GM23338 (cell line): ENCODE results near the gene RSPO1. TPM values are rescaled to one million over a fixed set of nuclear protein-coding genes. Genes with fewer than 3 reads are reported as not detected.

Experiments used
- ATAC-seq: fragments of 200-7000 bp; cut with Tn5 transposase; 3 replicates; pipeline ENCODE4 v1.9.1; 2020
- DNase-seq: peaks from one replicate; pipeline ENCODE4 v3.0.0-alpha.2; 2015; ENCODE audit warnings: low spot score
- H2AFZ ChIP-seq: fragments of 200-600 bp; sonication (generic); 2 replicates; pipeline ENCODE4 v1.8.0; 2016; ENCODE audit warnings: antibody characterized with exemption, mild to moderate bottlenecking, moderate library complexity
- H3F3A ChIP-seq: fragments of 200-600 bp; sonication (generic); replicated peaks from 2 replicates; pipeline ENCODE4 v1.8.0; 2017; ENCODE audit warnings: antibody characterized with exemption, mixed run types, low read depth
- H3K27ac ChIP-seq: fragments of 200-600 bp; sonication (generic); 2 replicates; pipeline ENCODE4 v1.6.1; 2016; ENCODE audit warnings: low read depth
- H3K27me3 ChIP-seq: fragments of 200-600 bp; sonication (generic); 2 replicates; pipeline ENCODE4 v1.8.0; 2016; ENCODE audit warnings: mild to moderate bottlenecking, mixed run types, moderate library complexity; ENCODE audit not compliant: insufficient read depth
- H3K36me3 ChIP-seq: fragments of 200-600 bp; sonication (generic); 2 replicates; pipeline ENCODE4 v1.8.0; 2016; ENCODE audit warnings: mild to moderate bottlenecking; ENCODE audit not compliant: insufficient read depth
- H3K4me1 ChIP-seq: fragments of 200-600 bp; sonication (generic); 2 replicates; pipeline ENCODE4 v1.8.0; 2016; ENCODE audit warnings: mild to moderate bottlenecking, moderate library complexity; ENCODE audit not compliant: insufficient read depth
- H3K4me2 ChIP-seq: fragments of 200-600 bp; sonication (generic); 2 replicates; pipeline ENCODE4 v1.7.1; 2017; ENCODE audit warnings: mixed run types
- H3K4me3 ChIP-seq: fragments of 200-600 bp; sonication (generic); 2 replicates; pipeline ENCODE4 v1.6.1; 2016; ENCODE audit warnings: mixed run types
- H3K79me2 ChIP-seq: fragments of 200-600 bp; sonication (generic); replicated peaks from 2 replicates; pipeline ENCODE4 v1.8.0; 2017; ENCODE audit warnings: mild to moderate bottlenecking; ENCODE audit not compliant: insufficient read depth
- H3K9me2 ChIP-seq: fragments of 200-600 bp; sonication (generic); 2 replicates; pipeline ENCODE4 v1.8.0; 2017; ENCODE audit not compliant: insufficient read depth
- H4K20me1 ChIP-seq: fragments of 200-600 bp; sonication (generic); replicated peaks from 2 replicates; pipeline ENCODE4 v1.8.0; 2017; ENCODE audit warnings: mild to moderate bottlenecking; ENCODE audit not compliant: insufficient read depth
- H3K27ac Mint-ChIP-seq: 2 replicates; pipeline ENCODE4 v1.8.0; 2020; ENCODE audit warnings: inconsistent platforms, mild to moderate bottlenecking, moderate library complexity, mixed read lengths
- H3K27me3 Mint-ChIP-seq: 3 replicates; pipeline ENCODE4 v1.8.0; 2022; ENCODE audit warnings: low read depth, mild to moderate bottlenecking, moderate library complexity, mixed read lengths, inconsistent platforms; ENCODE audit not compliant: insufficient read depth, poor library complexity
- H3K36me3 Mint-ChIP-seq: 3 replicates; pipeline ENCODE4 v1.8.0; 2021; ENCODE audit warnings: low read depth, mild to moderate bottlenecking, inconsistent platforms, moderate library complexity, mixed read lengths
- H3K4me1 Mint-ChIP-seq: 3 replicates; pipeline ENCODE4 v1.8.0; 2020; ENCODE audit warnings: mild to moderate bottlenecking, inconsistent platforms, mixed read lengths
- H3K4me3 Mint-ChIP-seq: 3 replicates; pipeline ENCODE4 v1.8.0; 2021; ENCODE audit warnings: moderate library complexity, mild to moderate bottlenecking, inconsistent platforms, mixed read lengths
- H3K9me3 Mint-ChIP-seq: 3 replicates; pipeline ENCODE4 v1.8.0; 2020; ENCODE audit warnings: moderate library complexity, mild to moderate bottlenecking, inconsistent platforms, mixed read lengths
- CREB1 ChIP-seq: fragments of 250-450 bp; sonication (Bioruptor Pico); IDR thresholded peaks from 2 replicates; pipeline ENCODE4 v1.5.0; 2020; ENCODE audit warnings: low read depth, mild to moderate bottlenecking, moderate library complexity
- CTCF ChIP-seq, 2 experiments: fragments of 200-600 bp in 1 of 2; sonication (generic) in 1 of 2; conservative IDR thresholded peaks; 2 replicates each; pipeline versions ENCODE4 v1.5.1 to v1.6.1; 2016 to 2017; ENCODE audit warnings: antibody characterized with exemption in 2 of 2, low read depth in 2 of 2, mild to moderate bottlenecking in 2 of 2, moderate library complexity in 1 of 2
- ETS1 ChIP-seq: IDR thresholded peaks from 2 replicates; pipeline ENCODE4 v1.6.1; 2016; ENCODE audit warnings: antibody characterized with exemption
- EZH2 ChIP-seq: fragments of 200-600 bp; sonication (generic); IDR thresholded peaks from one replicate; pipeline ENCODE4 v1.8.0; 2017; ENCODE audit warnings: antibody characterized with exemption, mild to moderate bottlenecking, low read depth; ENCODE audit not compliant: unreplicated experiment
- EZH2phosphoT487 ChIP-seq: fragments of 200-600 bp; sonication (generic); IDR thresholded peaks from one replicate; pipeline ENCODE4 v1.8.1; 2018; ENCODE audit warnings: antibody characterized with exemption; ENCODE audit not compliant: unreplicated experiment
- JUNB ChIP-seq: IDR thresholded peaks from one replicate; pipeline ENCODE4 v1.6.1; 2016; ENCODE audit warnings: antibody characterized with exemption; ENCODE audit not compliant: unreplicated experiment
- NANOG ChIP-seq: IDR thresholded peaks from 2 replicates; pipeline ENCODE4 v1.6.1; 2016; ENCODE audit warnings: antibody characterized with exemption, borderline replicate concordance
- POLR2AphosphoS5 ChIP-seq: IDR thresholded peaks from 2 replicates; pipeline ENCODE4 v1.6.1; 2016; ENCODE audit warnings: antibody characterized with exemption, low read depth
- REST ChIP-seq: IDR thresholded peaks from one replicate; pipeline ENCODE4 v1.6.1; 2018; ENCODE audit warnings: antibody characterized with exemption; ENCODE audit not compliant: unreplicated experiment
- STAT1 ChIP-seq: IDR thresholded peaks from one replicate; pipeline ENCODE4 v1.6.1; 2016; ENCODE audit warnings: antibody characterized with exemption; ENCODE audit not compliant: unreplicated experiment
- ZNF114 ChIP-seq: fragments of 250-450 bp; sonication (Bioruptor Pico); IDR thresholded peaks from 2 replicates; pipeline ENCODE4 v1.5.0; 2020; ENCODE audit warnings: mild to moderate bottlenecking, moderate library complexity
- ZNF331 ChIP-seq: fragments of 250-450 bp; sonication (Bioruptor Pico); IDR thresholded peaks from 2 replicates; pipeline ENCODE4 v1.5.0; 2020; ENCODE audit warnings: low read depth, mild to moderate bottlenecking, moderate library complexity
- ZNF462 ChIP-seq: fragments of 250-450 bp; sonication (Bioruptor Pico); IDR thresholded peaks from 2 replicates; pipeline ENCODE4 v1.5.0; 2020; ENCODE audit warnings: mild to moderate bottlenecking, moderate library complexity
- polyA plus RNA-seq: library from polyadenylated mRNA; unstranded; fragments of >200 nt; fragmentation: Nextera tagmentation; extraction: Ambion mirVana; gene quantifications from 2 replicates; pipeline ENCODE4 v1.2.1, GENCODE V29; 2016
- total RNA-seq: library from RNA; depleted of rRNA; stranded (reverse); fragments of >200 nt; shearing (Covaris generic); gene quantifications from 2 replicates; pipeline ENCODE4 v1.2.3, GENCODE V29; 2014

RSPO1 gene
- total and polyA plus RNA-seq, 2 experiments from 2014 or later, result 0.11 TPM; not detected in 1

GRCh38 chr1:37633040-37633937 lies 1.4 kb downstream of the RSPO1 start:
- Histone ChIP-seq H3K27me3 (peaks cover 100% of the 10 kb centered on the region), H3F3A (no peaks in the 10 kb centered on the region), H4K20me1 (no peaks in the 10 kb centered on the region; the same call in none of the 2 replicates), H3K36me3 (no peaks in the 10 kb centered on the region), H3K9me2 (no peaks in the 10 kb centered on the region), H3K4me2 (peak overlapping the region; percentile 79), H3K4me1 (peaks cover 11% of the 10 kb centered on the region; the same call in 1 of the 2 replicates), H2AFZ (peak overlapping the region; percentile 76), H3K4me3 (peak overlapping the region; percentile 57), H3K27ac (no peak overlapping the region), H3K79me2 (no peaks in the 10 kb centered on the region)
- Mint-ChIP-seq H3K4me3 (peak overlapping the region; percentile 63), H3K9me3 (no peaks in the 10 kb centered on the region), H3K27me3 (peaks cover 88% of the 10 kb centered on the region), H3K27ac (no peak overlapping the region), H3K4me1 (peaks cover 14% of the 10 kb centered on the region; the same call in 2 of the 3 replicates), H3K36me3 (no peaks in the 10 kb centered on the region)
- ATAC-seq (peak; percentile 27), DNase-seq (peak; percentile 37)
- TF ChIP-seq ZNF331, result no peak
- TF ChIP-seq ZNF114 (CRISPR knock-in tag), result no peak
- TF ChIP-seq STAT1, result no peak
- TF ChIP-seq CREB1 (CRISPR knock-in tag), result no peak
- no peak for TF ChIP-seq CTCF (conservative IDR thresholded peaks at IDR 0.05; ENCODE audit: low read depth in 2 of 2)
- no peak for TF ChIP-seq REST
- no peak for TF ChIP-seq JUNB
- no peak for TF ChIP-seq EZH2phosphoT487
- TF ChIP-seq ETS1, result no peak
- peak; percentile 55 for TF ChIP-seq EZH2
- TF ChIP-seq NANOG, result no peak
- peak; percentile 48; the same call in 1 of the 2 replicates for TF ChIP-seq POLR2AphosphoS5
- no peak for TF ChIP-seq ZNF462 (CRISPR knock-in tag)
